ENCODE data around the gene SOX13.

Gene SOX13

GRCh38 chr1:204065174-204065985 lies 7.5 kb upstream of the SOX13 start:
- DNase-seq (ENCODE audit: low read depth), result no peak

GRCh38 chr1:204065986-204066300 lies 7.0 kb upstream of the SOX13 start:
- DNase-seq (ENCODE audit: low read depth), result no peak

- no peak for DNase-seq (ENCODE audit: low read depth)
Measured at GRCh38 chr1:204067935-204068334, 5.0 kb upstream of the SOX13 start.

GRCh38 chr1:204069887-204070286 lies 3.0 kb upstream of the SOX13 start:
- DNase-seq (ENCODE audit: low read depth), result no peak

GRCh38 chr1:204070895-204071294 lies 2.0 kb upstream of the SOX13 start:
- DNase-seq (ENCODE audit: low read depth), result no peak

GRCh38 chr1:204073837-204074273 lies 940 bp downstream of the SOX13 start:
- DNase-seq (ENCODE audit: low read depth), result no peak

- no peak for DNase-seq (ENCODE audit: low read depth)
Measured at GRCh38 chr1:204074274-204075138, 1.6 kb downstream of the SOX13 start.

- DNase-seq (ENCODE audit: low read depth), result no peak
Measured at GRCh38 chr1:204075139-204075521, 2.2 kb downstream of the SOX13 start.

- DNase-seq (ENCODE audit: low read depth), result no peak
Measured at GRCh38 chr1:204075890-204076846, 3.3 kb downstream of the SOX13 start.

- DNase-seq (ENCODE audit: low read depth), result no peak
Measured at GRCh38 chr1:204076891-204077290, 4.0 kb downstream of the SOX13 start.

GRCh38 chr1:204077979-204078696 lies 5.2 kb downstream of the SOX13 start:
- DNase-seq (ENCODE audit: low read depth), result no peak

GRCh38 chr1:204079608-204079999 lies 6.7 kb downstream of the SOX13 start:
- no peak for DNase-seq (ENCODE audit: low read depth)

- DNase-seq (ENCODE audit: low read depth), result no peak
Measured at GRCh38 chr1:204080163-204080903, 7.4 kb downstream of the SOX13 start.

- no peak for DNase-seq (ENCODE audit: low read depth)
Measured at GRCh38 chr1:204081164-204081790, 8.4 kb downstream of the SOX13 start.

GRCh38 chr1:204081791-204082513 lies 9.0 kb downstream of the SOX13 start:
- DNase-seq (ENCODE audit: low read depth), result no peak

- no peak for DNase-seq (ENCODE audit: low read depth)
Measured at GRCh38 chr1:204083491-204083890, 10.6 kb downstream of the SOX13 start.

- no peak for DNase-seq (ENCODE audit: low read depth)
Measured at GRCh38 chr1:204084247-204084772, 11.4 kb downstream of the SOX13 start.

- no peak for DNase-seq (ENCODE audit: low read depth)
Measured at GRCh38 chr1:204085876-204086275, 13.0 kb downstream of the SOX13 start.

- no peak for DNase-seq (ENCODE audit: low read depth)
Measured at GRCh38 chr1:204087181-204087892, 14.4 kb downstream of the SOX13 start.
